Osteocyte (in vitro differentiated cells): Measurements from ENCODE around the gene GM2A. TPM values are rescaled to one million over a fixed set of nuclear protein-coding genes. Genes with fewer than 3 reads are reported as not detected.

ENCODE experiments used
- DNase-seq: peaks from one replicate; pipeline ENCODE4 v3.0.0; 2021; ENCODE audit warnings: mixed read lengths; ENCODE audit not compliant: unreplicated experiment; ENCODE audit errors: extremely low spot score
- H3K27ac Mint-ChIP-seq: one replicate; pipeline ENCODE4 v1.8.0; 2021; ENCODE audit warnings: mild to moderate bottlenecking, mixed read lengths; ENCODE audit not compliant: unreplicated experiment
- H3K27me3 Mint-ChIP-seq: one replicate; pipeline ENCODE4 v1.8.0; 2021; ENCODE audit warnings: mixed read lengths; ENCODE audit not compliant: unreplicated experiment
- H3K36me3 Mint-ChIP-seq: one replicate; pipeline ENCODE4 v1.8.0; 2021; ENCODE audit warnings: mixed read lengths; ENCODE audit not compliant: unreplicated experiment
- H3K4me1 Mint-ChIP-seq: one replicate; pipeline ENCODE4 v1.8.0; 2021; ENCODE audit warnings: mixed read lengths; ENCODE audit not compliant: unreplicated experiment
- H3K4me3 Mint-ChIP-seq: one replicate; pipeline ENCODE4 v1.8.0; 2021; ENCODE audit warnings: mild to moderate bottlenecking, moderate library complexity, mixed read lengths; ENCODE audit not compliant: unreplicated experiment
- H3K9me3 Mint-ChIP-seq: one replicate; pipeline ENCODE4 v1.8.0; 2021; ENCODE audit warnings: mixed read lengths; ENCODE audit not compliant: unreplicated experiment
- CTCF ChIP-seq: fragments of 200-600 bp; sonication (generic); IDR thresholded peaks from 2 replicates; pipeline ENCODE4 v1.5.0; 2021; ENCODE audit warnings: antibody characterized with exemption, mild to moderate bottlenecking, moderate library complexity
- total RNA-seq: library from RNA; stranded (reverse); gene quantifications from 2 replicates; pipeline ENCODE4 v1.2.1, GENCODE V29; 2021

GM2A gene
- total RNA-seq, 1 donor from 2014 or later = 28.2 TPM

GRCh38 chr5:151213803-151214613 is 39.0 kb upstream of the GM2A start:
- no peak for TF ChIP-seq CTCF
- H3K36me3 Mint-ChIP-seq = no peaks in the 10 kb centered on the region
- no peaks in the 10 kb centered on the region for H3K4me1 Mint-ChIP-seq
- no peak overlapping the region for H3K4me3 Mint-ChIP-seq
- peak; percentile 59 for DNase-seq
- H3K27ac Mint-ChIP-seq = no peak overlapping the region
- no peaks in the 10 kb centered on the region for H3K9me3 Mint-ChIP-seq
- H3K27me3 Mint-ChIP-seq = peaks cover 2% of the 10 kb centered on the region

- H3K4me1 Mint-ChIP-seq = no peaks in the 10 kb centered on the region
- no peak overlapping the region for H3K4me3 Mint-ChIP-seq
- no peak for TF ChIP-seq CTCF
- no peak for DNase-seq
- H3K27me3 Mint-ChIP-seq = peaks cover 2% of the 10 kb centered on the region
- no peak overlapping the region for H3K27ac Mint-ChIP-seq
- H3K9me3 Mint-ChIP-seq = no peaks in the 10 kb centered on the region
- no peaks in the 10 kb centered on the region for H3K36me3 Mint-ChIP-seq
These were observed 38.1 kb upstream of the GM2A start for GRCh38 chr5:151214614-151215545.

- no peak for TF ChIP-seq CTCF
- no peak overlapping the region for H3K4me3 Mint-ChIP-seq
- no peak overlapping the region for H3K27ac Mint-ChIP-seq
These were observed 37.5 kb upstream of the GM2A start for GRCh38 chr5:151215546-151215880.

GRCh38 chr5:151216781-151217180 is 36.2 kb upstream of the GM2A start:
- no peaks in the 10 kb centered on the region for H3K4me1 Mint-ChIP-seq
- H3K9me3 Mint-ChIP-seq = no peaks in the 10 kb centered on the region
- no peak overlapping the region for H3K4me3 Mint-ChIP-seq
- no peak for TF ChIP-seq CTCF
- H3K27ac Mint-ChIP-seq = no peak overlapping the region
- DNase-seq = no peak
- H3K36me3 Mint-ChIP-seq = no peaks in the 10 kb centered on the region
- H3K27me3 Mint-ChIP-seq = peaks cover 2% of the 10 kb centered on the region

More at GRCh38 chr5:151215546-151215880, 37.5 kb upstream of the GM2A start:
- Mint-ChIP-seq H3K9me3 (no peaks in the 10 kb centered on the region), H3K36me3 (no peaks in the 10 kb centered on the region), H3K27me3 (peaks cover 2% of the 10 kb centered on the region), H3K4me1 (no peaks in the 10 kb centered on the region)
- DNase-seq = no peak

GRCh38 chr5:151218177-151218576 is 34.8 kb upstream of the GM2A start:
- no peaks in the 10 kb centered on the region for H3K4me1 Mint-ChIP-seq
- no peaks in the 10 kb centered on the region for H3K36me3 Mint-ChIP-seq
- no peak overlapping the region for H3K4me3 Mint-ChIP-seq
- H3K27ac Mint-ChIP-seq = no peak overlapping the region
- no peak for TF ChIP-seq CTCF
- DNase-seq = no peak
- H3K9me3 Mint-ChIP-seq = no peaks in the 10 kb centered on the region
- peaks cover 2% of the 10 kb centered on the region for H3K27me3 Mint-ChIP-seq
